Natural killer cell (primary cell): Measurements from ENCODE around the gene COL23A1. TPM values are rescaled to one million over a fixed set of nuclear protein-coding genes. Genes with fewer than 3 reads are reported as not detected.

ENCODE experiments used
- ATAC-seq, 3 donors: fragments of 150-1000 bp in 2 of 3; fragments of 200-7000 bp in 1 of 3; cut with Tn5 transposase; 1 replicate in 1 of 3; 2 replicates in 2 of 3; pipeline ENCODE4 v1.10.0; 2021; ENCODE audit warnings: mild to moderate bottlenecking in 2 of 3, moderate library complexity in 2 of 3
- DNase-seq, 2 donors: peaks; one replicate each; pipeline versions ENCODE4 v3.0.0 to v3.0.0-alpha.2; 2013 to 2021; ENCODE audit warnings: mixed read lengths in 1 of 2
- H3K27ac ChIP-seq: one replicate; pipeline ENCODE4 v1.5.1; 2013; ENCODE audit warnings: mild to moderate bottlenecking, low read length
- H3K27me3 ChIP-seq: one replicate; pipeline ENCODE4 v1.6.1; 2013; ENCODE audit warnings: low read length; ENCODE audit not compliant: control insufficient read depth, insufficient read depth
- H3K36me3 ChIP-seq: one replicate; pipeline ENCODE4 v1.6.1; 2013; ENCODE audit warnings: low read length; ENCODE audit not compliant: control insufficient read depth, insufficient read depth
- H3K4me1 ChIP-seq: one replicate; pipeline ENCODE4 v1.6.1; 2013; ENCODE audit warnings: low read length; ENCODE audit not compliant: control insufficient read depth, insufficient read depth
- H3K4me3 ChIP-seq: one replicate; pipeline ENCODE4 v1.5.1; 2013; ENCODE audit warnings: low read length
- H3K9me3 ChIP-seq: one replicate; pipeline ENCODE4 v1.6.1; 2013; ENCODE audit warnings: low read length; ENCODE audit not compliant: control insufficient read depth, insufficient read depth
- H3K27ac Mint-ChIP-seq, 2 donors: one replicate each; pipeline ENCODE4 v1.8.0; 2022; ENCODE audit warnings: mild to moderate bottlenecking in 2 of 2, mixed read lengths in 2 of 2, moderate library complexity in 1 of 2
- H3K27me3 Mint-ChIP-seq, 2 donors: one replicate each; pipeline ENCODE4 v1.8.0; 2022; ENCODE audit warnings: low read depth in 2 of 2, mixed read lengths in 2 of 2
- H3K36me3 Mint-ChIP-seq: one replicate; pipeline ENCODE4 v1.8.0; 2022; ENCODE audit warnings: mixed read lengths
- H3K4me1 Mint-ChIP-seq, 2 donors: one replicate each; pipeline ENCODE4 v1.8.0; 2022; ENCODE audit warnings: mixed read lengths in 2 of 2
- H3K4me3 Mint-ChIP-seq: one replicate; pipeline ENCODE4 v1.8.0; 2022; ENCODE audit warnings: mild to moderate bottlenecking, moderate library complexity, mixed read lengths
- H3K9me3 Mint-ChIP-seq, 2 donors: one replicate each; pipeline ENCODE4 v1.8.0; 2022; ENCODE audit warnings: mixed read lengths in 2 of 2
- CTCF ChIP-seq: fragments of 200-600 bp; IDR thresholded peaks from one replicate; pipeline ENCODE4 v1.8.0; 2022; ENCODE audit warnings: antibody characterized with exemption
- WGBS: methylation state at CpG from one replicate; pipeline ENCODE4 v1.1.7; 2013; ENCODE audit warnings: missing lambda C conversion rate; ENCODE audit not compliant: insufficient coverage; 5-methylcytosine and 5-hydroxymethylcytosine counted together
- intact Hi-C: fragments of 100-400 bp; cut with micrococcal nuclease; formaldehyde crosslinking; loops from one replicate; pipeline ENCODE4 v1.14.2; 2022
- total RNA-seq, 4 donors: library from RNA; stranded (reverse); fragments of 120-200 nt in 1 of 4; gene quantifications; one replicate each; pipeline versions ENCODE4 v1.2.3 to v1.2.4, GENCODE V29; 2013 to 2022

COL23A1 gene
- total RNA-seq, 3 donors from 2014 or later (not counting 1 experiment from before 2014, with no cell fraction given): 0.15 TPM; not detected in 2

- ATAC-seq (no peak), DNase-seq (no peak)
- no peak overlapping the region for H3K4me3 Mint-ChIP-seq
- no peaks in the 10 kb centered on the region for H3K36me3 ChIP-seq
- no peaks in the 10 kb centered on the region for H3K4me1 ChIP-seq
- no peaks in the 10 kb centered on the region for H3K27me3 ChIP-seq
- H3K27ac Mint-ChIP-seq: no peak overlapping the region
- H3K4me3 ChIP-seq: no peak overlapping the region
- intact Hi-C loops: no loop called here
- H3K27ac ChIP-seq: no peak overlapping the region
- H3K36me3 Mint-ChIP-seq: no peaks in the 10 kb centered on the region
- H3K9me3 ChIP-seq: no peaks in the 10 kb centered on the region
- no peaks in the 10 kb centered on the region for H3K27me3 Mint-ChIP-seq
- TF ChIP-seq CTCF: no peak
- 79% methylated on average over 6 of the region's 7 CpGs for WGBS
- no peaks in the 10 kb centered on the region for H3K9me3 Mint-ChIP-seq
- no peaks in the 10 kb centered on the region for H3K4me1 Mint-ChIP-seq
Measured at GRCh38 chr5:178542455-178542854, 47.7 kb downstream of the COL23A1 start.

GRCh38 chr5:178540526-178540925 lies 49.7 kb downstream of the COL23A1 start:
- no peak overlapping the region for H3K27ac Mint-ChIP-seq
- ATAC-seq (no peak), DNase-seq (no peak)
- H3K9me3 ChIP-seq: no peaks in the 10 kb centered on the region
- no peaks in the 10 kb centered on the region for H3K4me1 Mint-ChIP-seq
- 95% methylated on average over 5 of the region's 6 CpGs for WGBS
- H3K27ac ChIP-seq: no peak overlapping the region
- TF ChIP-seq CTCF: no peak
- H3K27me3 ChIP-seq: no peaks in the 10 kb centered on the region
- no peak overlapping the region for H3K4me3 ChIP-seq
- H3K36me3 ChIP-seq: no peaks in the 10 kb centered on the region
- no peak overlapping the region for H3K4me3 Mint-ChIP-seq
- intact Hi-C loops: no loop called here
- H3K36me3 Mint-ChIP-seq: no peaks in the 10 kb centered on the region
- H3K27me3 Mint-ChIP-seq: no peaks in the 10 kb centered on the region
- H3K9me3 Mint-ChIP-seq: no peaks in the 10 kb centered on the region
- H3K4me1 ChIP-seq: no peaks in the 10 kb centered on the region

GRCh38 chr5:178538741-178539229 lies 51.4 kb downstream of the COL23A1 start:
- H3K36me3 Mint-ChIP-seq: no peaks in the 10 kb centered on the region
- H3K27ac Mint-ChIP-seq: no peak overlapping the region
- no peak overlapping the region for H3K4me3 Mint-ChIP-seq
- Histone ChIP-seq H3K36me3 (no peaks in the 10 kb centered on the region), H3K27me3 (no peaks in the 10 kb centered on the region), H3K4me1 (no peaks in the 10 kb centered on the region), H3K9me3 (no peaks in the 10 kb centered on the region), H3K27ac (no peak overlapping the region), H3K4me3 (no peak overlapping the region)
- TF ChIP-seq CTCF: no peak
- ATAC-seq: no peak
- no peak for DNase-seq
- no peaks in the 10 kb centered on the region for H3K4me1 Mint-ChIP-seq
- H3K9me3 Mint-ChIP-seq: no peaks in the 10 kb centered on the region
- intact Hi-C loops: no loop called here
- peaks cover 0 to 2% of the 10 kb centered on the region in 2 donors for H3K27me3 Mint-ChIP-seq
- WGBS: 75% methylated on average over 7 of the region's 7 CpGs
